HG02884 (cell line): ENCODE measurements around the gene PRICKLE3.
"Not testable (repeated sequence)": the region's sequence is repeated elsewhere in the genome, so short reads cannot be mapped to it uniquely, and the experiment has no call there.

ENCODE experiments used
- ATAC-seq: cut with Tn5 transposase; IDR thresholded peaks from one replicate; pipeline ENCODE4 v1.9.1; 2021; ENCODE audit warnings: mild to moderate bottlenecking, moderate library complexity; ENCODE audit not compliant: unreplicated experiment

PRICKLE3 gene

GRCh38 chrX:49163555-49164419 lies 22.4 kb downstream of the PRICKLE3 start:
- ATAC-seq = peak; percentile 58

- no peak for ATAC-seq
Measured at GRCh38 chrX:49162620-49163019, 23.6 kb downstream of the PRICKLE3 start, which contains the start of gene MAGIX. MAGIX (plus strand) TSS chrX:49162758; CDS start chrX:49162890, 132 bp downstream.

- ATAC-seq = no peak
Measured at GRCh38 chrX:49161632-49162031, 24.5 kb downstream of the PRICKLE3 start.

- no peak for ATAC-seq
Measured at GRCh38 chrX:49160908-49161307, 25.3 kb downstream of the PRICKLE3 start.

- no peak for ATAC-seq
Measured at GRCh38 chrX:49157194-49157593, 29.0 kb downstream of the PRICKLE3 start.

- ATAC-seq = peak; percentile 85
Measured at GRCh38 chrX:49155900-49156837, 30.0 kb downstream of the PRICKLE3 start.

- ATAC-seq = peak; percentile 26
Measured at GRCh38 chrX:49155243-49155899, 30.8 kb downstream of the PRICKLE3 start.

GRCh38 chrX:49153467-49153866 lies 32.7 kb downstream of the PRICKLE3 start:
- ATAC-seq = no peak

- ATAC-seq = not testable (repeated sequence)
Measured at GRCh38 chrX:49149291-49149690, 36.9 kb downstream of the PRICKLE3 start.

- not testable (repeated sequence) for ATAC-seq
Measured at GRCh38 chrX:49148390-49149100, 37.6 kb downstream of the PRICKLE3 start.

- ATAC-seq = no peak
Measured at GRCh38 chrX:49147936-49148335, 38.2 kb downstream of the PRICKLE3 start.

GRCh38 chrX:49147282-49147681 lies 38.9 kb downstream of the PRICKLE3 start:
- ATAC-seq = no peak

- not testable (repeated sequence) for ATAC-seq
Measured at GRCh38 chrX:49143154-49143553, 43.0 kb downstream of the PRICKLE3 start.

- ATAC-seq = not testable (repeated sequence)
Measured at GRCh38 chrX:49142264-49142663, 43.9 kb downstream of the PRICKLE3 start.

GRCh38 chrX:49139713-49140112 lies 46.5 kb downstream of the PRICKLE3 start:
- ATAC-seq = no peak

- no peak for ATAC-seq
Measured at GRCh38 chrX:49137492-49137891, 48.7 kb downstream of the PRICKLE3 start.

GRCh38 chrX:49133759-49134158 lies 52.4 kb downstream of the PRICKLE3 start:
- no peak for ATAC-seq

GRCh38 chrX:49132275-49132674 lies 53.9 kb downstream of the PRICKLE3 start:
- not testable (repeated sequence) for ATAC-seq

GRCh38 chrX:49129427-49129826 lies 56.7 kb downstream of the PRICKLE3 start:
- no peak for ATAC-seq

GRCh38 chrX:49127742-49128258 lies 58.4 kb downstream of the PRICKLE3 start:
- ATAC-seq = not testable (repeated sequence)
